ENCODE results near the gene LMX1B.
A peak's percentile ranks its signal among the peaks of the same experiment; 100 is the strongest.

LMX1B gene

GRCh38 chr9:126682113-126682810 is 68.5 kb downstream of the LMX1B start:
- DNase-seq = no peak

- no peak for DNase-seq
Observed at GRCh38 chr9:126682928-126683697, 69.4 kb downstream of the LMX1B start.

- no peak for DNase-seq
Observed at GRCh38 chr9:126683698-126684044, 69.9 kb downstream of the LMX1B start.

DNA sequence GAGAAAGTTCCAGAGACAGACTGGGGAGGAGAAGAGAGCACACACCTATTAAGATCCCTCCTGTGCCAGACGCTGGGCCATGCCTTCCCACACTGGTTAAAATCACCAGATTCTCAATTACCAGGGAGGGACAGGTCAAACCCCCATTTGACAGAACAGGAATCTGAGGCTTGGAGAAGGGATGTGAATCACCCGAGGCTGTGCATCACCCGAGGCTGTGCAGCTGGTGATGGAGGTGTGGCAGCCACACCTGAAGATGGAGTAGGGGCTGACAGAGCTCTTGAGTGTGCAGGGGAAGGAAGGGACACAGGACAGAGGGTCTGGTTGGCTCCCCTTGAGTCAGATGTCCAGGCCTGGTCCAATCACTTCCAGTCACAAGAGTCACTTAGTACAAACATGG is 70.6 kb downstream of the LMX1B start:
- DNase-seq = no peak

DNA sequence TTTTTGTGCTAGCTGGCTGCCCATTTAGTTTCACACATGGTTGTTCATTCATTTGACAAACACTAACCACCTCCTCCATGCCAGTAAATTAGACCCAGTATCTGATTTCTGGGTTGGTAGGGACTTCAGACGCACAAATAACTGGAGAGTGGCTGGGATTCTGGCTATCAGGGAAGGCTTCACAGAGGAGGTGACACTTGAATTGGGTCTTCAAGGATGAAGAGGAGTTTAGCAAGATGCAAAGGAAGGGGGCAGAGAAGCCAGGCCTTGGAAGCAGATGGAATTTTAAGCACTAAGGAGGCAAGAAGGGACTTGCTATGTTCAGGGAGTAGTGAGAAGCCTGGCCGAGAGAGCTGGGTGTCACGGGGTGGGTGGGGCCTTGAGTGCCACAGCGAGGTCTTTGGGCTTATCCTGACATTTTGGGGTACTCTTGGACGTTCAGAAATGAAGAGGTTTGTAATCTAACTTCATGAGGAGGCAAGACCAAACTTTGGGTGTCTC is 71.3 kb downstream of the LMX1B start:
- DNase-seq = no peak

GRCh38 chr9:126687930-126688461 is 74.3 kb downstream of the LMX1B start:
- DNase-seq = peak; percentile 14

DNA sequence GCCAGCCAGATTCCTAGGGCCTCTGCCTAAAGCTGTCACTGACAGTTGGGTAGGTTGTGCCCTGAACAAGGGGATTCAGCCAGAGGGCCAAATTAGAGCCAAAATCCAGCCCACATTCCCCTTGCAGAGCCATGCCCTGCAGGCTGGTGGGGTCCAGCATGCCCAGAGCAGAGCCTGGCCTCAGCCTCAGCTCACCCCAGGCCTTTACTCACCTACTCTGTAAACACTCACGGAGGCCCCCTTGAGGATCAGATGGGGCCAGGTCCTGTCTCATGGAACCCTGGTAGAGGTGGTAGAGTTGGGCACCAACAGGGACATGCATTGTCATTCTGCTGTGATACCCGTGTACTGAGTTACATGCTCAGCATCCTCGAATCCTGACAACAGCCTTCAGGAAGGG is 74.9 kb downstream of the LMX1B start:
- peak; percentile 12 for DNase-seq

DNA sequence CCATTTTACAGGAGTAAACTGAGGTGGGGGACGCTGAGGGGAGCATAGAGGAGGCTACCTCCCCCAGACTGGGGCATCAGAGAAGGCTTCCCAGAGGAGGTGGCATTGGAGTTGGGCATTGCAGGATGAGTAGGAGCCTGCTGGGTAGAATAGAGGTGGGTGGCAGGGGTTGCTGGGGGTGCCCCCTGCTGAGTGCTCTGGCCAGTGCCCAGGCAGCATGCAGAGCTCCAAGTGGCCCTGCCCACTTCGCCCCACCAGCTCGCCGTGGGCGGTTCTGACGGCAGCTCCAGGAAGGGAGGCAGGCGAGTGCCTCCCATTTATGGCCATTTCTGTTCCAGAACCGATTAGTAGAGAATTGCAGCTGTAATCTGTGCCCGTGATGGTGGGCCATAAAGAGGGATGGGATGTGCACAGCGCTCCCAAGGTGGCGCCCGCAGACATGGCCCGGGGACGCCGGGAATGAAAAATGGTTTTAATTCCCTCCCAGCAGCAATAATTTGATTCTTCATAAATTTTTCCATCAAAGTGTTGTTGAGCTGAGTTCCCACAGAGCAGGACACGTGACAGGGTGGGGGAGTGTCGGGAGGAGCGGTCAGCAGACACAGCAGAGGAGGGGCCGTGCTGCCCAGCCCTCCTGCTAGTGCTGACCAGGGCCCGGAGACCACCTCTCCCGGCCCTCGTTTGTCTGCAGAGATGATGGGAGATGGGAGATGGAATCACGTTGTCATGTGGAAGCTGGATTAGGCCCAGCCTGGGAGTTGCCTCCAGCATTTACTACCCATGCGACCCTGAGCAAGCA is 75.5 kb downstream of the LMX1B start:
- DNase-seq = peak; percentile 37

- DNase-seq = peak; percentile 30
Observed at GRCh38 chr9:126690431-126691051, 76.8 kb downstream of the LMX1B start.

DNA sequence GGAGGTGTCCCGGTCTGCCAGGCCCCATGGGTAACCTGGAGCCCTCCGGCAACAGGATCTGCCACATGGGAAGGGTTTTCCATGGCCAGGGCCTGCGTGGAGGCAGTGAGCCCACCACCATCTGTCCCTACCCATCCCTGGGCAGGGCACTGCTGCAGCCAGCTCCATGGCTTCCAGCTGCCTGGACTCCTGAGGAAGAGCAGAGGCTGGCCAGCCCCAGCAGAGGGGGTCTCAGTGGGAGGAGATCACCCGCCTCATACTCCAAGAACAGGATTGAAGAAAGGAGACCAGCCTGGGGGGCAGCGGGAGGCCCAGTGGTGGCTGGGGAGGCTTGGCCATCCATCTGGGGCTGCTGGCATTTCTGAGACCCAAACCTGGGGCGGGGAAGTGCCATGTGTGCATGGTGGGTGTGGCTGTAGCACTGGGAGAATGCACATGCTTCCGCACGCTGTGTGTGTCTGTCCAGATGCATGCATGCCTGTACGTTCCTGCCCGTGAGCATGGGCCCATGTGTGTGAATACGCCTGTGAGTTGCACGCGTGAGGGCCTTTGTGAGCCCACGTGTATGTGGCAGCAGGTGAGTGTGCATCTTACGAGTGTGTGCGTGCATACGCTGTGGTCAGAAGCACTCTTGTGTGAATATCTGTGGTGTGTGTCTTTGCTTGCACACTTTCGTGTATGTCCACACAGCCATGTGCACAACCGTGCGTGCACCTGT is 78.5 kb downstream of the LMX1B start:
- DNase-seq = no peak

GRCh38 chr9:126692759-126693427 is 79.2 kb downstream of the LMX1B start:
- DNase-seq = peak; percentile 23

DNA sequence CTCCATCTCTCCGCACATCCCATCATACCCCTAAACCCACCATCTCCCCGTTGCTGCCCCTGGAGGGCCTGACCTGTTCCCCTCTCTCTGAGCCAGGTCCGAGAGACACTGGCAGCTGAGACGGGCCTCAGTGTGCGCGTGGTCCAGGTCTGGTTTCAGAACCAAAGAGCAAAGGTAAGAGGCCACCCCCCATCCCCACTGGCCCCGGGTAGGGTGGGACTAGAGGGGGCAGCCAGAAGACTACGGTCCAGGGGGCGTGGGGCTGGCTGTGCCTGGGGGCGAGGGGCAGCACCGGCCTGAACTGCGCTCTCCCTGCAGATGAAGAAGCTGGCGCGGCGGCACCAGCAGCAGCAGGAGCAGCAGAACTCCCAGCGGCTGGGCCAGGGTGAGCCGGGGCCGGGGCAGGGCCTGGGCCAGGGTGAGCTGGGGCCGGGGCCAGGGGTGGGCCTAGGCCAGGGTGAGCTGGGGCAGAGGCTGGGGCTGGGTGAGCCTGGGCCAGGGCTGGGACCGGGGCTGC is 79.8 kb downstream of the LMX1B start:
- peak; percentile 22 for DNase-seq

GRCh38 chr9:126694206-126695081 is 80.7 kb downstream of the LMX1B start:
- peak; percentile 11 for DNase-seq

- peak; percentile 17 for DNase-seq
Observed at GRCh38 chr9:126695186-126695585, 81.5 kb downstream of the LMX1B start.

DNA sequence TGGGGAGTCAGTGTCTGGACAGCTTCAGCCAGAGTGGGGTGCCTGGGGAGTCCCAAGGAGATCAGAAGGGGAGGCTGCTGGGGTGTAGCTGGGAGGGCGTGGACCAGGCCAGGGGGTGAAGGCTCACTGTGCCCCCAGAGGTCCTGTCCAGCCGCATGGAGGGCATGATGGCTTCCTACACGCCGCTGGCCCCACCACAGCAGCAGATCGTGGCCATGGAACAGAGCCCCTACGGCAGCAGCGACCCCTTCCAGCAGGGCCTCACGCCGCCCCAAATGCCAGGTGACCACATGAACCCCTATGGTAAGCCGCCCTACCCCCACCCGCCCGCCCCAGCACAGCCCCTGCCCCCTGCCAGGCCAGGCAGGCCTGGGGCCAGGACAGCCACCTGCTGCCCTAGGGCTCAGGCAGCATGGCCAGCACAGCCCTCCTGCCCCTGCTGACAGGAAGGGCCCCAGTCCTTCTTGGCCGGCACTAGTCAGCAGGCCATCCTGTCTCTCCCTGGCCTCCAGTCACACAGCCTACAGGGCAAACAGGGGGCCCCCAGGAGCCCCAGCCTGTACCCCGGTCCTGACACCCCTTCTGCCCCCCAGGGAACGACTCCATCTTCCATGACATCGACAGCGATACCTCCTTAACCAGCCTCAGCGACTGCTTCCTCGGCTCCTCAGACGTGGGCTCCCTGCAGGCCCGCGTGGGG is 82.1 kb downstream of the LMX1B start:
- peak; percentile 23 for DNase-seq

DNA sequence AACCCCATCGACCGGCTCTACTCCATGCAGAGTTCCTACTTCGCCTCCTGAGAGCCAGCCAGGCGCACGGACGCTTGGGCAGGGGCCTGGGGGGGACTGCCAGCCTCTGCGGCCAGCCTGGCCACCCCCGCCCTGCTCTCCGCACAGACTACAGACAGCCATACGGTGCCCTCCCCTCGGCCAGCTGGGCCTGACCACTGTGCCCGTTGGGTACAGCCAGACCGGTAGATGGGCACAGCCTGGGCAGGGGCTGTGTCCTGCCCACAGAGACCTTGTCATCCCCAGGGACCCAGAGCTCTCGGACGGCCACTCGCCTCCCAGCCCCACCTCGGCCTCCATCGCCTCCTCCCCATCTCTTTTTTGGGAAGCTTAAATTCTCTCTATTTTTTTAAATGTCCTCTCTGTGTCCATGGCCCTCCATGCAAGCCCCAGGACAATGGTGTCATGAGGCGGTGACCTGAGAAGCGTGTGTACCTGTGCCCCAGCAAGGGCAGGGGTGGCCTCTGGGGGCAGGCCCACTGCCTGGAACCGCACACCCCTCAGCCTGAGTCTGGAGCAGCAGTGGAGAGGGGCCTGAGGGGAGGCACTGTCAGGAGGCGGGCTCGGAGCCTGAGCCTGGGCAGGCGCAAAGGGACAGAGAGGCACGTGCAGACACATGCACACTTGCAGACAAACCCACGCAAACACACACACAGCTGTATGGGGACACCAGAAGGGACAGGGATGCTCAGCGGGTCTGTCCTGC is 82.8 kb downstream of the LMX1B start:
- DNase-seq = peak; percentile 16

- peak; percentile 20 for DNase-seq
Observed at GRCh38 chr9:126697330-126697729, 83.6 kb downstream of the LMX1B start.

- peak; percentile 18 for DNase-seq
Observed at GRCh38 chr9:126698251-126698650, 84.5 kb downstream of the LMX1B start.

DNA sequence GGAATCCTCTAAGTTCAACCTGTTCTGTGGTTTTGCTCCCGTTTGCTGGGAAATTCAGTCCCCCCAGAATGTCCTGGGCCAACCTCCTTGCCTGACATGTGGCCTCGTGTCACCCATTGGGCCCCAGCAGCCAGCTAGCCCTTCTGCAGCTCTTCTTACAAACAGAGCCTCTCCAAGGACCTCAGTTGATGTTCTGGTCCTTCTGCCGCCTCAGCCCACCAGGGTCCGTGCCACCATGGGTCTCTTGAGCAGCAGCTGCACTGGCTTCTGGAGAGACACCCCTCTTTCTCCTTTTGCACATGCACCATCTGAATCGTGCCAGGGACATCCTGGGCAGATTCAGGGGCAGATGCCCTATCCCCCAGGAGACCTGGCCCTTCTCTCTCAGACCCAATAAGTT is 85.0 kb downstream of the LMX1B start:
- no peak for DNase-seq

Measured in left hindlimb (tissue), 1 donor.